Measurements from ENCODE around the gene WNK2. TPM values are rescaled to one million over a fixed set of nuclear protein-coding genes. Genes with fewer than 3 reads are reported as not detected.

The WNK2 gene
- total RNA-seq, 4 donors from 2014 or later = 155 to 577 (median 259) TPM

- no peak for TF ChIP-seq POLR2A (IDR thresholded peaks at IDR 0.05)
- TF ChIP-seq CTCF (IDR thresholded peaks at IDR 0.05) = no peak
- DNase-seq = no peak
- Histone ChIP-seq H3K4me1 (peaks cover 4 to 13% (median 5%) of the 10 kb centered on the region in 4 donors), H3K36me3 (no peaks in the 10 kb centered on the region), H3K27ac (no peak overlapping the region), H3K4me3 (no peak overlapping the region), H3K9me3 (no peaks in the 10 kb centered on the region), H3K27me3 (no peaks in the 10 kb centered on the region)
Measured at GRCh38 chr9:93178851-93179786, 4.8 kb upstream of the WNK2 start.

- DNase-seq = no peak
- Histone ChIP-seq H3K4me1 (peaks cover 4 to 15% (median 9%) of the 10 kb centered on the region in 4 donors), H3K36me3 (no peaks in the 10 kb centered on the region), H3K4me3 (no peak overlapping the region), H3K27ac (no peak overlapping the region), H3K27me3 (no peaks in the 10 kb centered on the region), H3K9me3 (no peaks in the 10 kb centered on the region)
- TF ChIP-seq CTCF (IDR thresholded peaks at IDR 0.05) (no peak), POLR2A (IDR thresholded peaks at IDR 0.05) (no peak)
Measured at GRCh38 chr9:93180938-93181337, 3.0 kb upstream of the WNK2 start.

- TF ChIP-seq POLR2A (IDR thresholded peaks at IDR 0.05) (no peak), CTCF (IDR thresholded peaks at IDR 0.05) (no peak)
- Histone ChIP-seq H3K27ac (peak overlapping the region in 1 of 4 donors; percentile 17), H3K36me3 (no peaks in the 10 kb centered on the region)
Measured at GRCh38 chr9:93181672-93182435, 2.1 kb upstream of the WNK2 start.

GRCh38 chr9:93182572-93182971 is 1.4 kb upstream of the WNK2 start:
- TF ChIP-seq POLR2A (IDR thresholded peaks at IDR 0.05) = no peak
- TF ChIP-seq CTCF (IDR thresholded peaks at IDR 0.05) = no peak
- no peaks in the 10 kb centered on the region for H3K27me3 ChIP-seq
- DNase-seq = peak in 2 of 3 donors; percentile 75 to 78
- no peaks in the 10 kb centered on the region for H3K9me3 ChIP-seq
- peaks cover 4 to 18% (median 9%) of the 10 kb centered on the region in 4 donors for H3K4me1 ChIP-seq
- H3K27ac ChIP-seq = peak overlapping the region in 1 of 4 donors; percentile 17
- H3K36me3 ChIP-seq = no peaks in the 10 kb centered on the region
- no peak overlapping the region for H3K4me3 ChIP-seq

More at GRCh38 chr9:93181672-93182435, 2.1 kb upstream of the WNK2 start:
- no peaks in the 10 kb centered on the region for H3K9me3 ChIP-seq
- H3K27me3 ChIP-seq = no peaks in the 10 kb centered on the region
- H3K4me3 ChIP-seq = no peak overlapping the region
- H3K4me1 ChIP-seq = peaks cover 4 to 15% (median 9%) of the 10 kb centered on the region in 4 donors
- no peak for DNase-seq

DNA sequence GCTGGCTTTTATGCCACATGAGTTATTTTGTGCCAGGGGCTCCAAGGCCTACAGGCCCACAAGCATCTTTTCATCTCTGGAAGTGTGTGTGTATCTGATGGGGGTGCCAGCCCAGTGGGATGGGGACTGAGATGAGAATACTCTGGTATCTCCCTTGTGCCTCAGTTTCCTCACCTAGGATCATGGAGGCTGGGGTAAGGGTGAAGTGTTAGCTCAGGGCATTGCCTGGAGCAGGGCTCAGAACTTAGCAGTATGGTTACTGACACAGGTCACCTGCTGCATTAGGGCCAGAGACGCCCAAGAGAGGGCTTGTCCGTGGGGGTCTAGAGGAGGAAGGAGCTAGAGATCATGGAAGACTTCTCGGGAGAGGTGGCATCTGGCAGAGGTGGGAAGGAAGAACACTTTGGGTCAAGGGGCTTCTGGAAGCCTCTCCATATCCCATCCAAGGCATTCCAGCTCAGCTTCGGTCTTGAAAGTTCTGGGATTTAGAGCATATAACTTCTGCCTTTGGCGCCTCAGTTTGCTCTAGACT is 742 bp upstream of the WNK2 start:
- peak overlapping the region in 2 of 4 donors; percentile 83 to 91 for H3K4me3 ChIP-seq
- no peaks in the 10 kb centered on the region for H3K27me3 ChIP-seq
- no peaks in the 10 kb centered on the region for H3K36me3 ChIP-seq
- H3K4me1 ChIP-seq = peaks cover 4 to 21% (median 9%) of the 10 kb centered on the region in 4 donors
- DNase-seq = no peak
- TF ChIP-seq POLR2A (IDR thresholded peaks at IDR 0.05) = no peak
- TF ChIP-seq CTCF (IDR thresholded peaks at IDR 0.05) = no peak
- no peaks in the 10 kb centered on the region for H3K9me3 ChIP-seq
- H3K27ac ChIP-seq = peak overlapping the region in 1 of 4 donors; percentile 75
